K562 (cell line): ENCODE measurements around the gene PFN2. TPM values are rescaled to one million over a fixed set of nuclear protein-coding genes. Genes with fewer than 3 reads are reported as not detected.

Experiments used
- ATAC-seq: fragments of 200-7000 bp; cut with Tn5 transposase; 3 replicates; pipeline ENCODE4 v1.9.1; 2020; ENCODE audit warnings: moderate library complexity
- BruUV-seq: library from RNA; stranded (reverse); fragments of 400-500 nt; replicated peaks from 2 replicates; lab custom pipeline; 2021; lab: Mats Ljungman, UMichigan
- CTCF ChIA-PET: fragments of 300-600 bp; formaldehyde crosslinking; extraction: SDS; loops from one replicate; lab custom pipeline; 2021; ENCODE audit warnings: low intra/inter-chr PET ratio; lab: Yijun Ruan, JAX
- POLR2A ChIA-PET: fragments of 300-600, 350-650 bp; sonication (Branson Sonifier 250); formaldehyde crosslinking; extraction: SDS; loops from one replicate; lab custom pipeline; 2021; ENCODE audit warnings: antibody characterized with exemption, inconsistent platforms; lab: Yijun Ruan, JAX
- DNase-seq, 4 experiments: peaks; one replicate each; pipeline versions ENCODE4 v3.0.0 to v3.0.0-alpha.2; 2011 to 2018; ENCODE audit warnings: low spot score in 3 of 4, mixed read lengths in 3 of 4; ENCODE audit errors: extremely low read depth in 1 of 4
- FAIRE-seq: peaks from 2 replicates; lab custom pipeline; 2011; peaks lifted over from hg19 to GRCh38; lab: Jason Lieb, UNC
- H2AFZ ChIP-seq: 2 replicates; pipeline ENCODE4 v1.6.0; 2011; ENCODE audit warnings: low read depth, low read length, control low read depth, inconsistent platforms
- H3K27ac ChIP-seq: fragments of 200-600 bp; 3 replicates; pipeline ENCODE4 v1.8.0; 2011; ENCODE audit warnings: low read depth, mild to moderate bottlenecking, control low read depth, inconsistent platforms, low read length, moderate library complexity, mixed read lengths; ENCODE audit errors: extremely low read depth
- H3K27me3 ChIP-seq, 2 experiments: fragments of 300-600 bp in 1 of 2; 2 replicates in 1 of 2; 3 replicates in 1 of 2; pipeline versions ENCODE4 v1.6.0 to v1.8.0; 2011; ENCODE audit warnings: inconsistent platforms in 2 of 2, low read length in 2 of 2, mild to moderate bottlenecking in 1 of 2, mixed read lengths in 1 of 2, moderate library complexity in 1 of 2; ENCODE audit not compliant: control insufficient read depth in 2 of 2, insufficient read depth in 2 of 2
- H3K36me3 ChIP-seq: fragments of 300-600 bp; 3 replicates; pipeline ENCODE4 v1.8.0; 2011; ENCODE audit warnings: mild to moderate bottlenecking, low read length, inconsistent platforms; ENCODE audit not compliant: control insufficient read depth, insufficient read depth
- H3K4me1 ChIP-seq, 2 experiments: fragments of 200-600 bp in 1 of 2; replicated peaks in 1 of 2; 2 replicates in 1 of 2; 3 replicates in 1 of 2; pipeline versions ENCODE4 v1.5.1 to v1.8.0; 2011; ENCODE audit warnings: inconsistent platforms in 2 of 2, low read length in 2 of 2, mild to moderate bottlenecking in 1 of 2, mixed read lengths in 1 of 2, moderate library complexity in 1 of 2; ENCODE audit not compliant: control insufficient read depth in 2 of 2, insufficient read depth in 2 of 2
- H3K4me2 ChIP-seq: 2 replicates; pipeline ENCODE4 v1.6.1; 2011; ENCODE audit warnings: low read length, control low read depth, inconsistent platforms, mixed read lengths; ENCODE audit not compliant: insufficient read depth
- H3K4me3 ChIP-seq: fragments of 200-600 bp; sonication (generic), shearing (Covaris generic); 2 replicates; pipeline ENCODE4 v1.5.1; 2016; ENCODE audit warnings: control low read depth, inconsistent platforms
- H3K79me2 ChIP-seq: fragments of 200-600 bp; 3 replicates; pipeline ENCODE4 v1.8.0; 2011; ENCODE audit warnings: low read length, inconsistent platforms; ENCODE audit not compliant: control insufficient read depth, insufficient read depth
- H3K9ac ChIP-seq, 2 experiments: 2 replicates each; pipeline versions ENCODE4 v1.6.0 to v1.6.1; 2011; ENCODE audit warnings: low read depth in 2 of 2, low read length in 2 of 2, control low read depth in 1 of 2, inconsistent platforms in 1 of 2, mild to moderate bottlenecking in 1 of 2, mixed read lengths in 1 of 2; ENCODE audit not compliant: insufficient read depth in 1 of 2
- H3K9me1 ChIP-seq: one replicate; pipeline ENCODE4 v1.6.0; 2011; ENCODE audit warnings: inconsistent platforms, mild to moderate bottlenecking, low read length, moderate library complexity; ENCODE audit not compliant: control insufficient read depth, insufficient read depth
- H3K9me3 ChIP-seq: replicated peaks from 2 replicates; pipeline ENCODE4 v1.5.1; 2011; ENCODE audit warnings: low read depth, low read length, inconsistent platforms; ENCODE audit not compliant: control insufficient read depth, insufficient read depth
- H4K20me1 ChIP-seq: replicated peaks from 2 replicates; pipeline ENCODE4 v1.6.1; 2011; ENCODE audit warnings: low read length, inconsistent platforms, mixed read lengths; ENCODE audit not compliant: control insufficient read depth, insufficient read depth
- CTBP1 ChIP-seq: fragments of 450-650 bp; IDR thresholded peaks from 2 replicates; pipeline ENCODE4 v1.6.1; 2016; ENCODE audit warnings: borderline replicate concordance
- HDAC2 ChIP-seq: fragments of 450-650 bp; IDR thresholded peaks from 2 replicates; pipeline ENCODE4 v1.6.1; 2016; ENCODE audit warnings: mild to moderate bottlenecking
- HDAC6 ChIP-seq: IDR thresholded peaks from 2 replicates; pipeline ENCODE4 v1.6.1; 2012; ENCODE audit warnings: low read depth, mild to moderate bottlenecking, control low read depth, inconsistent platforms, low read length, moderate library complexity
- NFIC ChIP-seq: fragments of 450-650 bp; IDR thresholded peaks from 2 replicates; pipeline ENCODE4 v1.6.1; 2017; ENCODE audit warnings: mild to moderate bottlenecking, inconsistent platforms
- NR2F6 ChIP-seq: fragments of 450-650 bp; formaldehyde crosslinking; IDR thresholded peaks from 2 replicates; pipeline ENCODE4 v1.4.0; 2020; ENCODE audit warnings: mild to moderate bottlenecking
- RAD21 ChIP-seq, 2 experiments: fragments of 250-450 bp in 1 of 2; fragments of 450-650 bp in 1 of 2; sonication (Bioruptor Pico) in 1 of 2; formaldehyde crosslinking in 1 of 2; IDR thresholded peaks in 1 of 2; conservative IDR thresholded peaks in 1 of 2; 2 replicates each; pipeline versions ENCODE4 v1.4.0 to v1.8.0; 2020 to 2022; ENCODE audit warnings: mild to moderate bottlenecking in 2 of 2, moderate library complexity in 1 of 2
- RBM34 ChIP-seq: fragments of 200-400 bp; formaldehyde crosslinking; IDR thresholded peaks from 2 replicates; pipeline ENCODE4 v1.6.1; 2018; ENCODE audit warnings: low read length, borderline replicate concordance; ENCODE audit not compliant: insufficient read depth
- SAFB2 ChIP-seq: fragments of 200-400 bp; formaldehyde crosslinking; IDR thresholded peaks from 2 replicates; pipeline ENCODE4 v1.6.1; 2018; ENCODE audit warnings: borderline replicate concordance, low read length, low read depth, moderate library complexity; ENCODE audit not compliant: severe bottlenecking
- SMAD1 ChIP-seq: fragments of 150-350 bp; IDR thresholded peaks from 2 replicates; pipeline ENCODE4 v1.6.1; 2014; ENCODE audit warnings: low read length, low read depth; ENCODE audit not compliant: partially characterized antibody
- SMARCE1 ChIP-seq: fragments of 450-650 bp; IDR thresholded peaks from 2 replicates; pipeline ENCODE4 v1.7.1; 2016; ENCODE audit warnings: mild to moderate bottlenecking
- STAT5A ChIP-seq: IDR thresholded peaks from 2 replicates; pipeline ENCODE4 v1.6.1; 2012; ENCODE audit warnings: low read length, inconsistent platforms, borderline replicate concordance
- TAL1 ChIP-seq: fragments of 450-650 bp; IDR thresholded peaks from 2 replicates; pipeline ENCODE4 v1.6.1; 2016; ENCODE audit warnings: mild to moderate bottlenecking
- YBX1 ChIP-seq: fragments of 450-650 bp; IDR thresholded peaks from 2 replicates; pipeline ENCODE4 v1.7.1; 2016; ENCODE audit warnings: mild to moderate bottlenecking
- ZBTB5 ChIP-seq: fragments of 450-650 bp; IDR thresholded peaks from 2 replicates; pipeline ENCODE4 v1.6.1; 2017; ENCODE audit warnings: antibody characterized with exemption
- ZNF551 ChIP-seq: fragments of 250-450 bp; sonication (Bioruptor Pico); IDR thresholded peaks from 2 replicates; pipeline ENCODE4 v1.5.0; 2021; ENCODE audit warnings: mild to moderate bottlenecking, moderate library complexity
- ZNF830 ChIP-seq: fragments of 250-450 bp; sonication (Bioruptor Pico); IDR thresholded peaks from 2 replicates; pipeline ENCODE4 v1.5.0; 2021; ENCODE audit warnings: mild to moderate bottlenecking
- ZSCAN32 ChIP-seq: fragments of 450-650 bp; formaldehyde crosslinking; IDR thresholded peaks from 2 replicates; pipeline ENCODE4 v1.4.0; 2020; ENCODE audit warnings: mild to moderate bottlenecking, moderate library complexity
- in situ Hi-C: fragments of 300-500 bp; cut with MboI; formaldehyde crosslinking; loops from 4 replicates; pipeline ENCODE4 v1.15.0; 2018; ENCODE audit warnings: inconsistent platforms, mixed read lengths
- intact Hi-C: fragments of 100-400 bp; cut with micrococcal nuclease; formaldehyde crosslinking; loops from 2 replicates; pipeline ENCODE4 v1.14.2; 2022
- polyA plus RNA-seq, 8 experiments: library from polyadenylated mRNA; depleted of rRNA in 4 of 8; stranded (reverse) in 5 of 8; unstranded in 3 of 8; fragments of >200 nt; fragmentation: Nextera tagmentation in 2 of 8; fragmentation: Illumina TruSeq in 1 of 8; extraction: Ambion mirVana in 2 of 8; extraction: Trizol in 1 of 8; gene quantifications; 2 replicates each; pipeline versions ENCODE4 v1.2.1 to v1.2.3, GENCODE V29; 2011 to 2014; ENCODE audit warnings: inconsistent platforms in 1 of 8, missing spikeins in 1 of 8
- total RNA-seq, 7 experiments: library from RNA; depleted of rRNA in 6 of 7; stranded (reverse); fragments of >200 nt in 6 of 7; fragmentation: Illumina TruSeq in 2 of 7; extraction: Trizol in 2 of 7; gene quantifications; 2 replicates each; pipeline versions ENCODE4 v1.2.1 to v1.2.3, GENCODE V29; 2011 to 2021; ENCODE audit warnings: low replicate concordance in 1 of 7

The PFN2 gene
- total and polyA plus RNA-seq, 9 of the 15 experiments (the other 6 are each of a cell fraction or from before 2014, with no cell fraction given): 0.14 to 0.86 (median 0.35) TPM

DNA sequence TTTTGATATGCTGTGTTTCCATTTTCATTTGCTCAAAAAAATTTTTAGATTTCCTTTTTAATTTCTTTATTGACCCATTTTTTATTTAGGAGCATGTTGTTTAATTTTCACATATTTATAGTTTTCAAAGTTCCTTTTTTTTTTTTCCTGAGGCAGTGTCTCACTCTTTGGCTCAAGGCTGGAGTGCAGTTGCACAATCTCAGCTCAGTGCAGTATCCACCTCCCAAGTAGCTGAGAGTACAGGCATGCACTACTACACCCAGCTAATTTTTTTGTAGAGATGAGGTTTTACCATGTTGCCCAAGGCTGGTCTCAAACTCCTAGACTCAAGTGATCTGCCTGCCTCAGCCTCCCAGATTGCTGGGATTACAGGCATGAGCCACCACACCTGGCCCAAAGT is 36.2 kb downstream of the PFN2 start:
- ATAC-seq: no peak
- H3K79me2 ChIP-seq: no peaks in the 10 kb centered on the region
- H3K4me2 ChIP-seq: no peak overlapping the region
- no peaks in the 10 kb centered on the region; a peak in 1 of 5 replicates for H3K4me1 ChIP-seq
- H3K27ac ChIP-seq: no peak overlapping the region
- ChIA-PET POLR2A (no interaction called here), CTCF (no interaction called here)
- no peak overlapping the region for H3K4me3 ChIP-seq
- no peaks in the 10 kb centered on the region for H3K36me3 ChIP-seq
- H3K9ac ChIP-seq: no peak overlapping the region
- BruUV-seq: no TSS peak
- TF ChIP-seq ZNF551 (CRISPR knock-in tag) (no peak), ZNF830 (no peak), NFIC (no peak), HDAC2 (no peak), RBM34 (no peak), HDAC6 (no peak)
- H4K20me1 ChIP-seq: no peaks in the 10 kb centered on the region
- H3K9me3 ChIP-seq: no peaks in the 10 kb centered on the region
- in situ Hi-C loops: no loop called here
- no peaks in the 10 kb centered on the region for H3K9me1 ChIP-seq
- no peak for DNase-seq
- no peak overlapping the region for H2AFZ ChIP-seq
- FAIRE-seq: no peak
- H3K27me3 ChIP-seq: no peaks in the 10 kb centered on the region
- intact Hi-C loops: loop anchor here (10.0 kb wide), 1 partner anchor 560 kb away; no protein-coding TSS in a partner anchor

DNA sequence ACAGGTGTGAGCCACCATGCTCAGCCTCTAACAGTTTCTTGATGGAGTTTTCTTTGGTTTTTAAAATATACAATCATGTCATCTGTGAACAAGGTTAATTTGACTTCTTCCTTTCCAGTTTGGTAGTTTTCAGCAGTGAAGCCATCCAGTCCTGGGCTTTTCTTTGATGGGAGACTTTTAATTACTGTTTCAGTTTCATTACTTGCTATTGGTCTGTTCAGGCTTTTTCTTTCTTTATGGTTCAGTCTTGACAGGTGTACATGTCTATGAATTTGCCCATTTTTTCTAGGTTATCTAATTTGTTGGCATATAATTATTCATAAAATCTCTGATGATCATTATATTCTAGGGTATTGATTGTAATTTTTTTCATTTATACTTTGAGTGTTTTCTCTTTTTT is 36.8 kb downstream of the PFN2 start:
- no peaks in the 10 kb centered on the region for H3K79me2 ChIP-seq
- TF ChIP-seq RAD21 (CRISPR knock-in tag; conservative IDR thresholded peaks at IDR 0.05 in 1 of 2, IDR thresholded peaks at IDR 0.05 in 1 of 2): no peak
- no peak for TF ChIP-seq SAFB2
- no peak for TF ChIP-seq TAL1
- no peak for TF ChIP-seq YBX1
- no peak for TF ChIP-seq ZBTB5
- no peak for TF ChIP-seq ZSCAN32 (CRISPR knock-in tag)
- TF ChIP-seq STAT5A: no peak
- no peak for TF ChIP-seq SMARCE1
- no peak for TF ChIP-seq CTBP1
- no peak for TF ChIP-seq SMAD1
- TF ChIP-seq NR2F6 (CRISPR knock-in tag): no peak

More for the DNA sequence above, 36.8 kb downstream of the PFN2 start:
- H3K4me3 ChIP-seq: no peak overlapping the region
- no peak overlapping the region for H2AFZ ChIP-seq
- BruUV-seq: no TSS peak
- no peaks in the 10 kb centered on the region for H3K9me3 ChIP-seq
- H3K4me2 ChIP-seq: no peak overlapping the region
- POLR2A ChIA-PET: no interaction called here
- H3K27ac ChIP-seq: no peak overlapping the region
- in situ Hi-C loops: no loop called here
- CTCF ChIA-PET: no interaction called here
- H3K27me3 ChIP-seq: no peaks in the 10 kb centered on the region
- no peaks in the 10 kb centered on the region; a peak in 1 of 5 replicates for H3K4me1 ChIP-seq
- H3K36me3 ChIP-seq: no peaks in the 10 kb centered on the region
- no peak for ATAC-seq
- H4K20me1 ChIP-seq: no peaks in the 10 kb centered on the region
- H3K9me1 ChIP-seq: no peaks in the 10 kb centered on the region
- intact Hi-C loops: loop anchor here (10.0 kb wide), 1 partner anchor 561 kb away; no protein-coding TSS in a partner anchor
- no peak for FAIRE-seq
- DNase-seq: no peak
- no peak overlapping the region for H3K9ac ChIP-seq
